IMR-90 (cell line): ENCODE measurements around the gene MMP27.

Source experiments
- CEBPB ChIP-seq: IDR thresholded peaks from 2 replicates; pipeline ENCODE4 v1.6.1; 2012; ENCODE audit warnings: low read depth, low read length, improper control_type of control experiment
- CHD1 ChIP-seq: IDR thresholded peaks from 2 replicates; pipeline ENCODE4 v1.6.1; 2012; ENCODE audit warnings: low read depth, low read length, improper control_type of control experiment
- CTCF ChIP-seq: conservative IDR thresholded peaks from 2 replicates; pipeline ENCODE4 v1.5.1; 2012; ENCODE audit warnings: mild to moderate bottlenecking, low read depth, low read length, improper control_type of control experiment
- ELK1 ChIP-seq: fragments of 150-350 bp; IDR thresholded peaks from 2 replicates; pipeline ENCODE4 v1.6.1; 2016; ENCODE audit warnings: low read depth, mild to moderate bottlenecking, low read length, moderate library complexity, borderline replicate concordance
- MAZ ChIP-seq: IDR thresholded peaks from 2 replicates; pipeline ENCODE4 v1.6.1; 2012; ENCODE audit warnings: low read depth, mild to moderate bottlenecking, low read length, improper control_type of control experiment, moderate library complexity, borderline replicate concordance
- MXI1 ChIP-seq: IDR thresholded peaks from 2 replicates; pipeline ENCODE4 v1.6.1; 2012; ENCODE audit warnings: low read depth, mild to moderate bottlenecking, low read length, moderate library complexity, borderline replicate concordance
- POLR2A ChIP-seq: IDR thresholded peaks from 2 replicates; pipeline ENCODE4 v1.6.1; 2012; ENCODE audit warnings: mild to moderate bottlenecking, low read depth, low read length
- RCOR1 ChIP-seq: IDR thresholded peaks from 2 replicates; pipeline ENCODE4 v1.6.1; 2012; ENCODE audit warnings: mild to moderate bottlenecking, low read length, improper control_type of control experiment; ENCODE audit not compliant: insufficient replicate concordance
- RFX5 ChIP-seq: IDR thresholded peaks from 2 replicates; pipeline ENCODE4 v1.8.0; 2012; ENCODE audit warnings: low read depth, mild to moderate bottlenecking, low read length, moderate library complexity
- SMC3 ChIP-seq: fragments of 150-350 bp; IDR thresholded peaks from 2 replicates; pipeline ENCODE4 v1.6.1; 2016; ENCODE audit warnings: low read depth, mild to moderate bottlenecking, antibody characterized with exemption, low read length, moderate library complexity

GRCh38 chr11:102695201-102695600, 10.4 kb downstream of the MMP27 start:
- TF ChIP-seq MAZ (no peak), CTCF (no peak), CHD1 (no peak), POLR2A (no peak), RCOR1 (no peak), RFX5 (no peak), SMC3 (no peak), CEBPB (no peak), ELK1 (no peak), MXI1 (no peak)
